Measurements from ENCODE around the gene KCNJ10.

Gene KCNJ10

GRCh38 chr1:159974350-159974965 lies 95.5 kb downstream of the KCNJ10 start:
- H3K4me3 ChIP-seq (ENCODE audit: low read length), result no peak overlapping the region

DNA sequence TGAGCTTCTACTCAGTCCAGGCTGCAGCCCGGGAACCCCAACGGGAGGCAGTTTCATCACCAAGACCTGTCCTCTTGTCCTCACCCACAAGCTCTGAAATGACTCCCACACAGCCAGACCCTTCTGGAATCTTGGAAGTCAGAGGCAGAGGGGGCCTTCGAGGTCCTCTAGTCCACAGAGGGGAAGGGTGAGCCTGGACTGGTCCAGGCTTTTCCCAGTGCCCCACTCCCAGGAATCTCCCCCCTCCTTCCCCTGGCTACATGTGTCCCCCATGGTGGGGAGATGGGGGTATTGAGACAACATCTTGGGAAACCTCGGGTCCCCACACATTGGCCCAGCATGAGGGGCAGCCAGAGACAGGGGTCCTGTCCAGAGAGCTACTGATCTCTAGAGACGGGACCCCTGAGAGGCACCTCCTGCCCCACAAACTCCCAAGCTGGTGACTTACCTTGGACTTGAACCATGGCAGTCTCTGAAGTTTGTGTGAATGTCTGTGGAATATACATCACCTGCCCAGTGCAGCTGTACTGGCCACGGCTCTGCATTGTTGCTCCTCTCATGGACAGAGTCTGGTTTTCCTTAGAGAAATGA lies 96.5 kb downstream of the KCNJ10 start:
- Histone ChIP-seq H3K79me2 (ENCODE audit: control insufficient read depth, low read length) (no peaks in the 10 kb centered on the region), H3K9me3 (ENCODE audit: control insufficient read depth, insufficient read depth, low read length) (no peaks in the 10 kb centered on the region), H3K36me3 (ENCODE audit: control insufficient read depth, low read length) (no peaks in the 10 kb centered on the region), H3K4me2 (ENCODE audit: low read length) (no peak overlapping the region), H3K27ac (ENCODE audit: low read depth, low read length) (no peak overlapping the region), H3K4me1 (ENCODE audit: control insufficient read depth, low read length) (no peaks in the 10 kb centered on the region), H3F3A (ENCODE audit: control insufficient read depth, insufficient read depth) (no peaks in the 10 kb centered on the region), H4K20me1 (ENCODE audit: control insufficient read depth, insufficient read depth, low read depth, low read length) (no peaks in the 10 kb centered on the region), H3K27me3 (ENCODE audit: control insufficient read depth, low read length) (peaks cover 29% of the 10 kb centered on the region), H3K9me2 (replicated peaks; ENCODE audit: control insufficient read depth, low read length) (no peaks in the 10 kb centered on the region), H3K4me3 (ENCODE audit: low read length) (no peak overlapping the region)
- TF ChIP-seq CTCF (IDR thresholded peaks at IDR 0.05; ENCODE audit: low read depth, low read length, poor library complexity, severe bottlenecking) (no peak), EZH2phosphoT487 (IDR thresholded peaks at IDR 0.05; ENCODE audit: borderline replicate concordance, low read length) (no peak)

More at GRCh38 chr1:159974350-159974965, 95.5 kb downstream of the KCNJ10 start:
- Histone ChIP-seq H3K79me2 (ENCODE audit: control insufficient read depth, low read length) (no peaks in the 10 kb centered on the region), H3K4me1 (ENCODE audit: control insufficient read depth, low read length) (no peaks in the 10 kb centered on the region), H3K4me2 (ENCODE audit: low read length) (no peak overlapping the region), H3F3A (ENCODE audit: control insufficient read depth, insufficient read depth) (no peaks in the 10 kb centered on the region), H3K36me3 (ENCODE audit: control insufficient read depth, low read length) (no peaks in the 10 kb centered on the region), H3K27me3 (ENCODE audit: control insufficient read depth, low read length) (peaks cover 38% of the 10 kb centered on the region), H3K27ac (ENCODE audit: low read depth, low read length) (no peak overlapping the region), H4K20me1 (ENCODE audit: control insufficient read depth, insufficient read depth, low read depth, low read length) (no peaks in the 10 kb centered on the region), H3K9me3 (ENCODE audit: control insufficient read depth, insufficient read depth, low read length) (no peaks in the 10 kb centered on the region), H3K9me2 (replicated peaks; ENCODE audit: control insufficient read depth, low read length) (no peaks in the 10 kb centered on the region)
- TF ChIP-seq EZH2phosphoT487 (IDR thresholded peaks at IDR 0.05; ENCODE audit: borderline replicate concordance, low read length), result no peak
- no peak for TF ChIP-seq CTCF (IDR thresholded peaks at IDR 0.05; ENCODE audit: low read depth, low read length, poor library complexity, severe bottlenecking)

- Histone ChIP-seq H3K4me2 (ENCODE audit: low read length) (no peak overlapping the region), H3K27ac (ENCODE audit: low read depth, low read length) (no peak overlapping the region)
Observed at GRCh38 chr1:159972443-159973205, 97.3 kb downstream of the KCNJ10 start.

More at GRCh38 chr1:159972443-159973205, 97.3 kb downstream of the KCNJ10 start:
- Histone ChIP-seq H4K20me1 (ENCODE audit: control insufficient read depth, insufficient read depth, low read depth, low read length) (no peaks in the 10 kb centered on the region), H3K79me2 (ENCODE audit: control insufficient read depth, low read length) (no peaks in the 10 kb centered on the region), H3K4me1 (ENCODE audit: control insufficient read depth, low read length) (no peaks in the 10 kb centered on the region), H3K27me3 (ENCODE audit: control insufficient read depth, low read length) (peaks cover 30% of the 10 kb centered on the region), H3K9me2 (replicated peaks; ENCODE audit: control insufficient read depth, low read length) (no peaks in the 10 kb centered on the region), H3K36me3 (ENCODE audit: control insufficient read depth, low read length) (no peaks in the 10 kb centered on the region), H3K9me3 (ENCODE audit: control insufficient read depth, insufficient read depth, low read length) (no peaks in the 10 kb centered on the region), H3K4me3 (ENCODE audit: low read length) (no peak overlapping the region), H3F3A (ENCODE audit: control insufficient read depth, insufficient read depth) (no peaks in the 10 kb centered on the region)
- no peak for TF ChIP-seq EZH2phosphoT487 (IDR thresholded peaks at IDR 0.05; ENCODE audit: borderline replicate concordance, low read length)
- no peak for TF ChIP-seq CTCF (IDR thresholded peaks at IDR 0.05; ENCODE audit: low read depth, low read length, poor library complexity, severe bottlenecking)
